HepG2 (cell line): Measurements from ENCODE around the gene PCGF3. TPM values are rescaled to one million over a fixed set of nuclear protein-coding genes. Genes with fewer than 3 reads are reported as not detected.

Source experiments
- ATAC-seq: fragments of 200-7000 bp; cut with Tn5 transposase; 3 replicates; pipeline ENCODE4 v1.9.1; 2020; ENCODE audit warnings: mild to moderate bottlenecking, moderate library complexity
- Bru-seq: library from RNA; stranded (reverse); fragments of 400-500 nt; gene quantifications from one replicate; lab custom pipeline; 2021; lab: Mats Ljungman, UMichigan
- BruChase-seq, 2 experiments: library from RNA; stranded (reverse); fragments of 400-500 nt; gene quantifications; one replicate each; lab custom pipeline; 2021; lab: Mats Ljungman, UMichigan
- BruUV-seq: library from RNA; stranded (reverse); fragments of 400-500 nt; replicated peaks from 2 replicates; lab custom pipeline; 2021; lab: Mats Ljungman, UMichigan
- CTCF ChIA-PET: fragments of 300-600 bp; formaldehyde crosslinking; extraction: SDS; loops from one replicate; lab custom pipeline; 2021; ENCODE audit warnings: low total read pairs, inconsistent platforms, low intra/inter-chr PET ratio; lab: Yijun Ruan, JAX
- POLR2A ChIA-PET: fragments of 350-600 bp; sonication (Branson Sonifier 250); formaldehyde crosslinking; loops from one replicate; lab custom pipeline; 2020; ENCODE audit warnings: antibody characterized with exemption, inconsistent platforms; lab: Yijun Ruan, JAX
- DNase-seq: peaks from one replicate; pipeline ENCODE4 v3.0.0-alpha.2; 2015; ENCODE audit warnings: low spot score
- FAIRE-seq: peaks from 3 replicates; lab custom pipeline; 2011; peaks lifted over from hg19 to GRCh38; lab: Jason Lieb, UNC
- H2AFZ ChIP-seq: one replicate; pipeline ENCODE4 v1.6.1; 2011; ENCODE audit warnings: low read length, inconsistent platforms
- H3K27ac ChIP-seq: fragments of 300-600 bp; 3 replicates; pipeline ENCODE4 v1.8.0; 2011; ENCODE audit warnings: mixed run types, mild to moderate bottlenecking, mixed read lengths, low read length, inconsistent platforms; ENCODE audit not compliant: insufficient read depth; ENCODE audit errors: extremely low read length
- H3K27me3 ChIP-seq, 2 experiments: fragments of 200-600 bp in 1 of 2; 2 replicates in 1 of 2; 3 replicates in 1 of 2; pipeline versions ENCODE4 v1.6.0 to v1.8.0; 2011; ENCODE audit warnings: low read length in 2 of 2, mild to moderate bottlenecking in 2 of 2, moderate library complexity in 2 of 2, inconsistent platforms in 1 of 2; ENCODE audit not compliant: insufficient read depth in 2 of 2, control insufficient read depth in 1 of 2
- H3K36me3 ChIP-seq, 2 experiments: fragments of 200-600 bp in 1 of 2; replicated peaks in 1 of 2; 2 replicates in 1 of 2; 3 replicates in 1 of 2; pipeline versions ENCODE4 v1.5.1 to v1.8.0; 2011; ENCODE audit warnings: low read length in 2 of 2, inconsistent platforms in 1 of 2; ENCODE audit not compliant: insufficient read depth in 2 of 2, control insufficient read depth in 1 of 2
- H3K4me1 ChIP-seq: 2 replicates; pipeline ENCODE4 v1.5.1; 2012; ENCODE audit warnings: low read length, inconsistent platforms; ENCODE audit not compliant: insufficient read depth
- H3K4me2 ChIP-seq: 2 replicates; pipeline ENCODE4 v1.6.0; 2011; ENCODE audit warnings: low read depth, low read length, inconsistent platforms
- H3K4me3 ChIP-seq, 3 experiments: fragments of 200-600 bp in 1 of 3; sonication (generic), shearing (Covaris generic) in 1 of 3; replicated peaks in 1 of 3; 2 replicates each; pipeline ENCODE4 v1.5.1; 2011 to 2016; ENCODE audit warnings: low read length in 3 of 3, inconsistent platforms in 2 of 3, low read depth in 2 of 3, mild to moderate bottlenecking in 2 of 3, control low read depth in 1 of 3, mixed read lengths in 1 of 3; ENCODE audit not compliant: insufficient read depth in 1 of 3
- H3K79me2 ChIP-seq: one replicate; pipeline ENCODE4 v1.6.1; 2011; ENCODE audit warnings: low read length, inconsistent platforms; ENCODE audit not compliant: insufficient read depth
- H3K9ac ChIP-seq: 2 replicates; pipeline ENCODE4 v1.6.0; 2011; ENCODE audit warnings: mild to moderate bottlenecking, low read depth, low read length, inconsistent platforms; ENCODE audit not compliant: insufficient read depth
- H3K9me3 ChIP-seq: 2 replicates; pipeline ENCODE4 v1.5.1; 2012; ENCODE audit warnings: mild to moderate bottlenecking, low read length
- H4K20me1 ChIP-seq: 2 replicates; pipeline ENCODE4 v1.6.0; 2011; ENCODE audit warnings: inconsistent platforms, mild to moderate bottlenecking, low read length, moderate library complexity; ENCODE audit not compliant: insufficient read depth
- NR2F6 ChIP-seq, 2 experiments: IDR thresholded peaks; 2 replicates each; pipeline ENCODE4 v1.6.1; 2016; ENCODE audit warnings: antibody characterized with exemption in 1 of 2, mild to moderate bottlenecking in 1 of 2
- PAXIP1 ChIP-seq: sonication (generic); formaldehyde crosslinking; conservative IDR thresholded peaks from 2 replicates; pipeline ENCODE4 v1.4.0; 2020; ENCODE audit warnings: mild to moderate bottlenecking, missing genetic modification reagents, moderate library complexity
- POLR2A ChIP-seq, 2 experiments: IDR thresholded peaks; 2 replicates each; pipeline ENCODE4 v1.6.1; 2011; ENCODE audit warnings: low read depth in 2 of 2, low read length in 2 of 2, mild to moderate bottlenecking in 1 of 2, moderate library complexity in 1 of 2; ENCODE audit not compliant: insufficient read depth in 1 of 2
- ZFY ChIP-seq: sonication (generic); formaldehyde crosslinking; IDR thresholded peaks from 2 replicates; pipeline ENCODE4 v1.4.0; 2020; ENCODE audit warnings: missing genetic modification reagents
- ZNF205 ChIP-seq: IDR thresholded peaks from 2 replicates; pipeline ENCODE4 v1.6.1; 2018; ENCODE audit warnings: missing biosample characterization, missing genetic modification reagents
- ZNF451 ChIP-seq: sonication (generic); formaldehyde crosslinking; IDR thresholded peaks from 2 replicates; pipeline ENCODE4 v1.5.0; 2020; ENCODE audit warnings: mild to moderate bottlenecking, missing genetic modification reagents
- ZNF547 ChIP-seq: sonication (generic); formaldehyde crosslinking; IDR thresholded peaks from 2 replicates; pipeline ENCODE4 v1.5.1; 2020; ENCODE audit warnings: mild to moderate bottlenecking, missing genetic modification reagents
- ZNF558 ChIP-seq: sonication (generic); formaldehyde crosslinking; IDR thresholded peaks from 2 replicates; pipeline ENCODE4 v1.9.0; 2022; ENCODE audit warnings: mild to moderate bottlenecking, missing genetic modification reagents, borderline replicate concordance
- WGBS: methylation state at CpG from one replicate; pipeline ENCODE4 v1.1.6; 2017; ENCODE audit warnings: low lambda C conversion rate; 5-methylcytosine and 5-hydroxymethylcytosine counted together
- in situ Hi-C: cut with HindIII; loops from 2 replicates; pipeline ENCODE4 v1.10.0; 2017; ENCODE audit warnings: low pct_unique_long_range_greater_than_20kb; ENCODE audit not compliant: extremely low pct_ligation_motif_present
- intact Hi-C: fragments of 100-400 bp; cut with micrococcal nuclease; formaldehyde crosslinking; loops from one replicate; pipeline ENCODE4 v1.10.0; 2022; ENCODE audit not compliant: unreplicated experiment
- long read RNA-seq, 2 experiments: library from RNA in 1 of 2; library from polyadenylated mRNA in 1 of 2; stranded (forward) in 1 of 2; unstranded in 1 of 2; transcript quantifications; one replicate each; pipeline ENCODE4 v2.0.0, GENCODE V29; 2019 to 2022
- polyA minus RNA-seq, 3 experiments: library from RNA; depleted of rRNA, polyadenylated mRNA; stranded (reverse); fragments of >200 nt; gene quantifications; 2 replicates each; pipeline ENCODE4 v1.2.3, GENCODE V29; 2011; ENCODE audit warnings: low replicate concordance in 1 of 3
- polyA plus RNA-seq, 8 experiments: library from polyadenylated mRNA; depleted of rRNA in 3 of 8; stranded (reverse) in 7 of 8; unstranded in 1 of 8; fragments of >200 nt; fragmentation: Illumina TruSeq in 4 of 8; extraction: Trizol in 4 of 8; gene quantifications; 2 replicates each; pipeline versions ENCODE4 v1.2.1 to v1.2.3, GENCODE V29; 2011 to 2016; ENCODE audit warnings: low read depth in 4 of 8, missing spikeins in 1 of 8, mixed read lengths in 1 of 8; ENCODE audit not compliant: insufficient read depth in 1 of 8
- total RNA-seq, 5 experiments: library from RNA; depleted of rRNA; stranded (reverse); fragments of >200 nt; fragmentation: Illumina TruSeq; extraction: Trizol; gene quantifications; 2 replicates each; pipeline ENCODE4 v1.2.3, GENCODE V29; 2016; ENCODE audit warnings: low read depth in 1 of 5
- TF ChIP-seq, protein P1 (sequence below): sonication (generic); formaldehyde crosslinking; IDR thresholded peaks from 2 replicates; pipeline ENCODE4 v1.8.1; 2023; ENCODE audit warnings: mild to moderate bottlenecking, inconsistent platforms, moderate library complexity, missing genetic modification reagents, borderline replicate concordance

The PCGF3 gene, protein sequence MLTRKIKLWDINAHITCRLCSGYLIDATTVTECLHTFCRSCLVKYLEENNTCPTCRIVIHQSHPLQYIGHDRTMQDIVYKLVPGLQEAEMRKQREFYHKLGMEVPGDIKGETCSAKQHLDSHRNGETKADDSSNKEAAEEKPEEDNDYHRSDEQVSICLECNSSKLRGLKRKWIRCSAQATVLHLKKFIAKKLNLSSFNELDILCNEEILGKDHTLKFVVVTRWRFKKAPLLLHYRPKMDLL
- total RNA-seq (2016; rRNA removed; fragmentation: Illumina TruSeq; extraction: Trizol) (24.2 and 28.6 TPM in 2 replicates), polyA plus RNA-seq (2011; rRNA removed) (66.2 and 80.8 TPM in 2 replicates), polyA minus RNA-seq (2011; rRNA and poly(A)+ RNA removed; ENCODE audit: low replicate concordance) (38.9 and 82.6 TPM in 2 replicates), Bru-seq, nascent RNA (percentile 63 among the genes with signal in this experiment), BruChase-seq, experiment 1, labeled RNA remaining after a 6-hour chase (percentile 83 among the genes with signal in this experiment), BruChase-seq, experiment 2, labeled RNA remaining after a 2-hour chase (percentile 77 among the genes with signal in this experiment)
- 16.2 and 16.7 TPM in 2 replicates for total RNA-seq (2016; cell fraction: cytosol; rRNA removed; fragmentation: Illumina TruSeq; extraction: Trizol; ENCODE audit: low read depth)
- 22.5 and 27.7 TPM in 2 replicates for total RNA-seq (2016; cell fraction: insoluble cytoplasmic fraction; rRNA removed; fragmentation: Illumina TruSeq; extraction: Trizol)
- total RNA-seq (2016; cell fraction: membrane; rRNA removed; fragmentation: Illumina TruSeq; extraction: Trizol) = 36.9 and 38.9 TPM in 2 replicates
- 40.6 and 42.6 TPM in 2 replicates for total RNA-seq (2016; cell fraction: nucleus; rRNA removed; fragmentation: Illumina TruSeq; extraction: Trizol)
- 32.3 and 37.9 TPM in 2 replicates for polyA plus RNA-seq (2011; cell fraction: cytosol; rRNA removed)
- 406 and 428 TPM in 2 replicates for polyA plus RNA-seq (2011; cell fraction: nucleus; rRNA removed)
- polyA plus RNA-seq (2012) = 37.8 and 47.7 TPM in 2 replicates
- 13.4 and 15.5 TPM in 2 replicates for polyA plus RNA-seq (2016; cell fraction: cytosol; fragmentation: Illumina TruSeq; extraction: Trizol; ENCODE audit: low read depth)
- 20.0 and 26.4 TPM in 2 replicates for polyA plus RNA-seq (2016; cell fraction: insoluble cytoplasmic fraction; fragmentation: Illumina TruSeq; extraction: Trizol; ENCODE audit: low read depth)
- polyA plus RNA-seq (2016; cell fraction: membrane; fragmentation: Illumina TruSeq; extraction: Trizol; ENCODE audit: low read depth) = 26.7 and 30.4 TPM in 2 replicates
- 92.0 and 96.8 TPM in 2 replicates for polyA plus RNA-seq (2016; cell fraction: nucleus; fragmentation: Illumina TruSeq; extraction: Trizol; ENCODE audit: insufficient read depth, low read depth)
- 18.1 and 23.5 TPM in 2 replicates for polyA minus RNA-seq (2011; cell fraction: cytosol; rRNA and poly(A)+ RNA removed)
- polyA minus RNA-seq (2011; cell fraction: nucleus; rRNA and poly(A)+ RNA removed) = 119 and 121 TPM in 2 replicates
- long read RNA-seq, experiment 1, full-length matches to known transcripts = 6 of 13 reads
- long read RNA-seq, experiment 1, partial matches to known transcripts = 4 of 13 reads
- long read RNA-seq, experiment 1, other reads (novel, unspliced or antisense) = 3 of 13 reads
- long read RNA-seq, experiment 2, full-length matches to known transcripts = 24 of 42 reads
- long read RNA-seq, experiment 2, partial matches to known transcripts = 5 of 42 reads
- long read RNA-seq, experiment 2, other reads (novel, unspliced or antisense) = 13 of 42 reads

GRCh38 chr4:705278-706082 lies at the start of gene PCGF3:
Gene PCGF3 (plus strand): TSS chr4:705832. CDS start chr4:733681, 27,849 bp downstream.
- peaks cover 58% of the 10 kb centered on the region for H3K4me1 ChIP-seq
- 2% methylated on average over 47 of the region's 82 CpGs for WGBS
- DNase-seq (peak; percentile 83), ATAC-seq (peak; percentile 89), FAIRE-seq (no peak)
- peaks cover 2 to 9% of the 10 kb centered on the region in 2 experiments; a peak in 2 of 5 replicates for H3K36me3 ChIP-seq
- peaks cover 37% of the 10 kb centered on the region for H3K79me2 ChIP-seq
- peak within 1 kb of the TSS; percentile 87 for H3K4me2 ChIP-seq
- peak within 1 kb of the TSS; percentile 89 to 93 (median 92) for H3K4me3 ChIP-seq
- H3K27me3 ChIP-seq = peaks cover 3 to 12% of the 10 kb centered on the region in 2 experiments; a peak in 2 of 5 replicates
- ChIA-PET CTCF (no interaction called here), POLR2A (interaction anchor here (1.0 kb wide), 1 partner anchor 76 kb away, joined by 4 read pairs; no protein-coding TSS in a partner anchor)
- H2AFZ ChIP-seq = no peak within 1 kb of the TSS
- in situ Hi-C loops = no loop called here
- no peaks in the 10 kb centered on the region for H3K9me3 ChIP-seq
- H3K27ac ChIP-seq = peak within 1 kb of the TSS; percentile 75
- no TSS peak for BruUV-seq
- peak within 1 kb of the TSS; percentile 99 for H3K9ac ChIP-seq
- H4K20me1 ChIP-seq = peaks cover 29% of the 10 kb centered on the region
- intact Hi-C loops = loop anchor here (2.0 kb wide), 1 partner anchor 19 kb away; no protein-coding TSS in a partner anchor
- TF ChIP-seq ZNF547 (CRISPR knock-in tag) (peak; percentile 9; the same call in 1 of the 2 replicates), ZNF451 (CRISPR knock-in tag) (no peak), ZFY (CRISPR knock-in tag) (peak; percentile 93), ZNF205 (CRISPR knock-in tag) (0 out of 2 replicates have a peak, but pooled peaks have one; percentile 31), ZNF558 (CRISPR knock-in tag) (peak; percentile 47; the same call in 1 of the 2 replicates), NR2F6 (IDR thresholded peaks at IDR 0.05) (peak; percentile 75), NR2F6 (CRISPR knock-in tag; IDR thresholded peaks at IDR 0.05) (peak; percentile 38; the same call in 1 of the 2 replicates), PAXIP1 (CRISPR knock-in tag) (0 out of 2 replicates have a peak, but pooled peaks have one; percentile 12), POLR2A (IDR thresholded peaks at IDR 0.05; ENCODE audit: insufficient read depth in 1 of 2, low read depth in 2 of 2, low read length in 2 of 2) (peak in 1 of 2 experiments; percentile 34; a peak in 1 of 4 replicates)
- TF ChIP-seq, protein P1, sequence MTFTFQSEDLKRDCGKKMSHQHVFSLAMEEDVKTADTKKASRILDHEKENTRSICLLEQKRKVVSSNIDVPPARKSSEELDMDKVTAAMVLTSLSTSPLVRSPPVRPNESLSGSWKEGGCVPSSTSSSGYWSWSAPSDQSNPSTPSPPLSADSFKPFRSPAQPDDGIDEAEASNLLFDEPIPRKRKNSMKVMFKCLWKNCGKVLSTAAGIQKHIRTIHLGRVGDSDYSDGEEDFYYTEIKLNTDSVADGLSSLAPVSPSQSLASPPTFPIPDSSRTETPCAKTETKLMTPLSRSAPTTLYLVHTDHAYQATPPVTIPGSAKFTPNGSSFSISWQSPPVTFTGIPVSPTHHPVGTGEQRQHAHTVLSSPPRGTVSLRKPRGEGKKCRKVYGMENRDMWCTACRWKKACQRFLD = no peak
